GM12872 (cell line): ENCODE results near the gene LPO.

Experiments
- TF ChIP-seq, protein P1 (sequence below): IDR thresholded peaks from 3 replicates; pipeline ENCODE4 v1.5.1; 2011; ENCODE audit warnings: low read depth, mild to moderate bottlenecking, low read length, moderate library complexity; ENCODE audit not compliant: insufficient read depth

LPO gene

DNA sequence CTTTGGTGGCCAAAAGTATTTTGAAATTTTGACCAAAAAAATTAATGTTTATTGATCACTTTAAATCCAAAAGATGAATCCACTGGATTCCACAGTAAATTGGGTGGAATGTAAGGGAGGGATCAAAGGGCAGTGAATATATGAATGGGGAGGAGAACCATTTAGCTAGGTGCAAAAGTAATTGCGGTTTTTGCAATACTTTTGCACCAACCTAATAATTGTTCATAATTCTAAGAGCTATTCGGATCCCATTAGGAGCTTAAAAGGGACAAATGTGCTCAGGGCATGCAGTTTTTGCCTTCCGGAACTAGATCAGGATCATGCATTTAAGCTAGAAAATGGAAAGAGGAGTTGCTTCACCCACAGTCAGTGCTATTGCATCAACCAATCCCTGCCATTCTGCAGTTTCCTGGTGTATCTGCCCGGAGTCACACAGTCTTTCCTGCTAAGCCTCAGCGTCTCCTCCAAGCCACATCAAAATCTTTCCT lies at the start of gene LPO:
Gene LPO, plus strand, starts transcription at position 438 of the 488 bp plus-strand sequence. CDS start 4,396 bp downstream, outside the sequence.
- TF ChIP-seq, protein P1, sequence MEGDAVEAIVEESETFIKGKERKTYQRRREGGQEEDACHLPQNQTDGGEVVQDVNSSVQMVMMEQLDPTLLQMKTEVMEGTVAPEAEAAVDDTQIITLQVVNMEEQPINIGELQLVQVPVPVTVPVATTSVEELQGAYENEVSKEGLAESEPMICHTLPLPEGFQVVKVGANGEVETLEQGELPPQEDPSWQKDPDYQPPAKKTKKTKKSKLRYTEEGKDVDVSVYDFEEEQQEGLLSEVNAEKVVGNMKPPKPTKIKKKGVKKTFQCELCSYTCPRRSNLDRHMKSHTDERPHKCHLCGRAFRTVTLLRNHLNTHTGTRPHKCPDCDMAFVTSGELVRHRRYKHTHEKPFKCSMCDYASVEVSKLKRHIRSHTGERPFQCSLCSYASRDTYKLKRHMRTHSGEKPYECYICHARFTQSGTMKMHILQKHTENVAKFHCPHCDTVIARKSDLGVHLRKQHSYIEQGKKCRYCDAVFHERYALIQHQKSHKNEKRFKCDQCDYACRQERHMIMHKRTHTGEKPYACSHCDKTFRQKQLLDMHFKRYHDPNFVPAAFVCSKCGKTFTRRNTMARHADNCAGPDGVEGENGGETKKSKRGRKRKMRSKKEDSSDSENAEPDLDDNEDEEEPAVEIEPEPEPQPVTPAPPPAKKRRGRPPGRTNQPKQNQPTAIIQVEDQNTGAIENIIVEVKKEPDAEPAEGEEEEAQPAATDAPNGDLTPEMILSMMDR = no peak

DNA sequence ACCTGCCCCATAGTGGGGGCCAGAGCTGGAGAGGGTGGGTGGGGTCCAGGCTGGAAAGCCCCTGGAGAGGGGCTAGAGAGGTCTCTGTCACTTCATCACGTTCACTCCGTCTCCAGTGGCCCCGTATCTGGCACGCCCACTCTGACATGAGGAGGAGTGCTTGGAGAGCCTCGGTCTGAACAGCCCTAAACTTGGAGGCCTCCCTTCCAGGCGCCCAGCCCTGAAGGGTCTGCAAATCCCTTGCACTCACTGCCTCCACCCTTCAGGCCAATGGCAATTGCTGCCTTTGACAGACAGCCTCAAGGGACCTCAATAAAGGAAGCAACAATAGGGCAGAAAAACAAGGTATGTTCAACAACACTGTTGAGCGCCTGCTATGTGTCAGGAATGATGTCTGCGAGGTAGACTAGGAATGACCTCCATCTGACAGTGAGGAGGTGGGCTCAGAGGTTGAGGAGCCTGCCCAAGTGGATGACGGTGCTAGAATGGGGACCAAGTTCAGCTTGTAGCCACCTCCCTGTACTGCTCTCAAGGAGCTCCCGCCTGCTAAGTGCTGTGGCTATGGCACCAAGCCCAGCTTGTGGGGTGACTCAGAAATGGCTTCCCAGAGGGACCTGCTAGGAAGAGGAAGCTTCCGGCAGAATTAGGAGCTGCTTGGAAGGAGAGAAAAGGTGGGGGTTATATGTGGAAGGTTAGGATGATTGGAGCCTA lies 48.8 kb upstream of the LPO start:
- TF ChIP-seq, protein P1 = no peak

DNA sequence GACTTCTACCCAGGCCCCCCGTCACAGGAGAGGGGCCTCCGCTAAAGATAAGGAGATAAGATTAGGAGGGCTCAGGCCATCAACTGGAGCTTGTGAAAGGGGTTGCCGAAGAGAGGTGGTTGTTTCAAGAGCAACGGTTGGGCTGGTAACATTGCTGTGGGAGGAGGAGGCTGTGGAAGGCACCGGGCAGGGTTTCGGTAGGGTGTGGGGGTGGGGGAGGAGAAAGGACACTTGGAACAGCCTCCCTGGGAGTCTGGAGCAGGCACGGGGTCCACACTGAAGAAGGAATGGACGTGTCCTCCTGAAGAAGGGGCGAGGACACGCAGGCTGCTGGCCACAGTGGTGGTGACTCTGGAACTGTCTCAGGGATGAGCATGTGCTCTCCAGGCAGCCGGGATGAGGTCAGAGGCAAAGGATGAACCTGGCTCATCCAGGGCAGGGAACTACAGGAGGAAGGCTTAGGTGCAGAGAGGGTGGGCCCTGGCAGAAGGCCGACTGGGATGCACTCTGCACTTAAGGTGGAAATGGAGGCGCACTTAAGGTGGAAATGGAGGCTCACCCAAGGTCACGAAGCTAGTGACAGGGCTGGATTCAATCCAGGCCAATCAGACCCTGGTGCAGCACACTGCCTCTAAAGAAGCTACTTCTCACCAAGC lies 47.0 kb upstream of the LPO start:
- TF ChIP-seq, protein P1 = no peak

DNA sequence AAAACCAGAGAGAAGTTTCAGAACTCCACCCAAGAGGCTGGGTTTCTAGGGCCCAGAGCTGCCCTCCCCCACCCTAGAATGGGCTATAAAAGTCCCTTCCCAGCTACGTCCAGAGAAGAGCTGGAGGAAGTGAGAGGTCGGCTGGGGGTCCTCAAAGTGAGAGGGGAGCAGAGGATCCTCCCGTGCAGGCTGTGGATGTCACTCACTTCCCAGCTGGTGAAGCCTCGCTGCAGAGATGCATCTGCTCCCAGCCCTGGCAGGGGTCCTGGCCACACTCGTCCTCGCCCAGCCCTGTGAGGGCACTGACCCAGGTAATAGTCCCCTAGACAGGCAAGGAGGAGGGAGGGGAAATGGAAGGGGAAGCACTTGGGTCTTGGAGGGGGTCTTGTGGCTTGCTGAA lies 45.8 kb upstream of the LPO start, which contains the start of gene EPX:
Gene EPX, plus strand, starts transcription at position 115 of the 400 bp plus-strand sequence. Its CDS starts 121 bp downstream, at position 236.
- TF ChIP-seq, protein P1 = no peak

DNA sequence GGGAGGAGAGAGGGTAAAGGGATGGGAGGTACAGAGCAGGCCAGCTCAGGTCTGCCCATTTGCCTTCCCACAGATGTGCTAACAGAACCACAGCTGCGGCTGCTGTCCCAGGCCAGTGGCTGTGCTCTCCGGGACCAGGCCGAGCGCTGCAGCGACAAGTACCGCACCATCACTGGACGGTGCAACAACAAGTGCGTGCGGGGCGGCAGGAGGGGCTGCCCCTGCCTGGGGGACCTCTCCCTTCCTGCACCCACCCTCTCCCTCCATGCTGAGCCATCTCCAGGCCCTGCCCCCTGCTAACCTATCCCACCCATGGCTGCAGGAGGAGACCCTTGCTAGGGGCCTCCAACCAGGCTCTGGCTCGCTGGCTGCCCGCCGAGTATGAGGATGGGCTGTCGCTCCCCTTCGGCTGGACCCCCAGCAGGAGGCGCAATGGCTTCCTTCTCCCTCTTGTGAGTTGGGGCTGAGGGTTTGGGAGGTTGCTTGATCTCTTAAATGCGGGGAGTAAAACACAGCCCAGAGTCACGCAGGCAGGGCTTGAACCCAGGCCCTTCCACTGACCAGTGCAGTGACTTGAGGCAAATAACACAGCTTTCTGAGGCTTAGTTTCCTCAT lies 44.6 kb upstream of the LPO start:
- TF ChIP-seq, protein P1 = no peak

DNA sequence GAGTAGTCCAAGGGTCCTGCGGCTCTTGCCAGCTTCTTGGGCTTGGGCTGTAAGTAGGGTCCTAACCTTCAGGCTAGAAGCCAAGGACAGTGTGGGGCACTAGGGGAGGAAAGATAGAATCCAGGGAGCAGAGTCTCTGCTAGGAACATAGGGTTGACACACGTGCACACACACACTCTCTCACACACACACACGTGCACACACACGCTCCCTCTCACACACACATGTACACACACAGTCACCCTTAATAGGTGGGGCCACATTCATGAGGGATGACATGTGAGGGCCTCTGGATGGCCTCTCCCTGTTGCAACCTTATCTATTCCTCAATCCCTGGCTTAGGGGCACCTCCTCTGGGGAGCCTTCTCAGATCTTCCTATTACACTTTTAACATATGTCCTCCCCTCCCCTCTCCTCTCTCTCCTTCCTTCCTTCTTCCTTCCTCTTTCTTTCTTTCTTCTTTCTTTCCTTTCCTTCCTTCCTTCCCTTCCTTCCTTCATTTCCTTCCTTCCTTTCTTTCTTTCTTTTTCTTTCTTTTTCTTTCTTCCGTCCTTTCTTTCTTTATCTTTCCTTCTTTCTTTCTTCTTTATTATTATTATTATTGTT lies 42.8 kb upstream of the LPO start:
- TF ChIP-seq, protein P1 = no peak

DNA sequence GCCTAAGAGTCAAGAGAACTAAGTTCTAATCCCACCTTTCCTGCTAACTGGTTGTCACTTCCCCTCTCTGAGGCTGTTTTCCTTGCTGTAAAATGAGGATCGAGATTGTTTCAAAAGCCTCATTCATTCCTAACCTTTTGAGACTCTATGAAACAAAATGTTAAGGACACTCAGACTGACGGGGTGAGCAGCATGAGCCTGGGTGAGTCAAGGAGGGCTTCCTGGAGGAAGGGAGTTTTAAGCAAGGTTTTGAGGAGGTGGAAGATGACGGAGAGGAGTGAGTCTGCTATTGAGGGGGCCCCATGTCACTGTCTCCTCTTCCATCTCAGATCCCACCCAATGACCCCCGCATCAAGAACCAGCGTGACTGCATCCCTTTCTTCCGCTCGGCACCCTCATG lies 41.8 kb upstream of the LPO start:
- TF ChIP-seq, protein P1 = no peak
